Heart left ventricle (tissue), 16 donors: Measurements from ENCODE around the gene PROSER2. TPM values are rescaled to one million over a fixed set of nuclear protein-coding genes. Genes with fewer than 3 reads are reported as not detected.

Experiments used
- ATAC-seq, 4 donors: fragments of 200-7000 bp; cut with Tn5 transposase; one replicate each; pipeline ENCODE4 v1.9.1; 2020 to 2022; ENCODE audit warnings: moderate library complexity in 4 of 4, mild to moderate bottlenecking in 3 of 4, moderate number of reproducible peaks in 1 of 4
- DNase-seq, 5 donors: peaks; one replicate each; pipeline ENCODE4 v3.0.0-alpha.2; 2020
- H3K27ac ChIP-seq, 12 donors: fragments of 200-600 bp; sonication (generic) in 4 of 12; one replicate each; pipeline versions ENCODE4 v1.5.0 to v1.8.0; 2016 to 2022; ENCODE audit warnings: mild to moderate bottlenecking in 2 of 12
- H3K27me3 ChIP-seq, 9 donors: fragments of 200-600 bp; sonication (generic) in 2 of 9; one replicate each; pipeline versions ENCODE4 v1.5.1 to v1.8.0; 2016 to 2022; ENCODE audit warnings: mild to moderate bottlenecking in 3 of 9
- H3K36me3 ChIP-seq, 9 donors: fragments of 200-600 bp; sonication (generic) in 2 of 9; one replicate each; pipeline versions ENCODE4 v1.5.0 to v1.8.0; 2018 to 2022; ENCODE audit warnings: mild to moderate bottlenecking in 2 of 9
- H3K4me1 ChIP-seq, 12 donors: fragments of 200-600 bp; sonication (generic) in 4 of 12; one replicate each; pipeline versions ENCODE4 v1.5.0 to v1.8.0; 2016 to 2022; ENCODE audit warnings: mild to moderate bottlenecking in 3 of 12
- H3K4me3 ChIP-seq, 12 donors: fragments of 200-600 bp; sonication (generic) in 4 of 12; one replicate each; pipeline versions ENCODE4 v1.5.0 to v1.8.0; 2017 to 2022; ENCODE audit warnings: mild to moderate bottlenecking in 9 of 12, moderate library complexity in 4 of 12
- H3K9me3 ChIP-seq, 12 donors: fragments of 200-600 bp; sonication (generic) in 4 of 12; one replicate each; pipeline versions ENCODE4 v1.5.0 to v1.8.0; 2016 to 2022; ENCODE audit warnings: mild to moderate bottlenecking in 1 of 12
- POLR2A ChIP-seq, 2 donors: fragments of 450-650 bp; IDR thresholded peaks; one replicate each; pipeline ENCODE4 v1.6.1; 2017; ENCODE audit warnings: antibody characterized with exemption in 2 of 2, mild to moderate bottlenecking in 2 of 2, moderate library complexity in 2 of 2
- WGBS, 4 donors: extraction: QIAGEN DNeasy Blood & Tissue Kit in 2 of 4; methylation state at CpG; one replicate each; pipeline versions ENCODE4 v1.1.5 to v1.1.7; 2013 to 2018; 5-methylcytosine and 5-hydroxymethylcytosine counted together
- intact Hi-C, 10 donors: fragments of 100-400 bp; cut with DNase I; formaldehyde crosslinking; loops; one replicate each; pipeline versions ENCODE4 v1.11.1 to v1.14.2; 2022
- polyA plus RNA-seq, 2 donors: library from polyadenylated mRNA; stranded (reverse); fragments of 200-250 nt; gene quantifications; one replicate each; pipeline ENCODE4 v1.2.3, GENCODE V29; 2013
- total RNA-seq, 9 donors: library from RNA; depleted of rRNA in 2 of 9; stranded (reverse); fragments of >200 nt in 2 of 9; fragmentation: NEBNext Ultra II Directional in 3 of 9; extraction: Animal tissue kit (Norgen Biotek cat#: 25700) in 3 of 9; gene quantifications; one replicate each; pipeline versions ENCODE4 v1.1.0 to v1.2.4, GENCODE V29; 2016 to 2023
- TF ChIP-seq, protein P1 (sequence below), 12 donors: fragments of 200-600 bp; sonication (generic) in 4 of 12; IDR thresholded peaks; one replicate each; pipeline versions ENCODE4 v1.5.0 to v1.8.0; 2018 to 2022; ENCODE audit warnings: antibody characterized with exemption in 12 of 12, mild to moderate bottlenecking in 5 of 12
- donor health status: ischemic (EF 13 %, LVEDD 7.1; RV severe dilation, severe dysfunction).
- donor health status: healthy with polysubstance abuse.
- donor health status: DM: no; HTN: yes; CAD: no.
- donor health status: DM: no; HTN: no; CAD: no.
- donor health status: ischemic (EF 25% LVEDD 6.9; RV normal size, moderate dysfunction).
- donor health status: ischemic (EF 25% LVEDD 5.7; RV mildly dilated, moderate dysfunction).
- donor health status: healthy.
- donor health status: DM: yes; HTN: yes; CAD: no.
- donor health status: ischemic (EF 35%, LVEDD 5.7; RV mildly dilated, moderate dysfunction).
- donor health status: nonischemic (EF 11% LVEDD 7.7; RV severe dilation, severe dysfunction).
- donor health status: DM: yes; HTN: yes; CAD: no.
- donor health status: PGD.
- donor health status: ischemic (EF 29% LVEDD 5.4; RV normal size, mild dysfunction).
- donor health status: nonischemic (EF 23%, LVEDD 6.1; RV moderate dilation, normal function).

PROSER2 gene
- total and polyA plus RNA-seq, 11 donors, result 0.38 to 3.3 (median 0.83) TPM

DNA sequence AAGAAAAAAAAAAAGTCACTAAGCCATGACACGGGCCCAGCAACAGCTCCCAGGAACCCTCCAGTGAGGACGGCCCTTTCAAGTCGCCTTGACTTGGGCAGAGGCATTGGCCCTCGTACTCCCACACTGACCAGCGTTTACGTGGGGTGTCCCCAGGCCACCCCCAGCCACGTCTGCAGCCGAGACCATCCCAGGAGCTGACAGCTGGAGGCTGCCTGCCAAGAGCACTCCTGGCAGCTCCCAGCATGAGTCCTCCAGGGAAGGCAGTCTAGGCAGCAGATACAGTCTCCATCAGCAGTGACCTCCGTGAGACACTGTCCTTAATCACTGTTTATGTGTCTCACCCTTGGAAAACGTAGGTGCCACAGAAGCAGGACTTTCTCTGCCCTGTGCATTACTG, 86.5 kb downstream of the PROSER2 start:
- 35 to 46% (median 42%) methylated on average over 9 to 10 of the region's 10 CpGs for WGBS, 4 donors
- Histone ChIP-seq H3K4me3 (no peak overlapping the region), H3K9me3 (no peaks in the 10 kb centered on the region), H3K4me1 (no peaks in the 10 kb centered on the region), H3K36me3 (no peaks in the 10 kb centered on the region), H3K27ac (no peak overlapping the region), H3K27me3 (no peaks in the 10 kb centered on the region)
- ATAC-seq (peak in 2 of 4 donors; percentile 54 to 64), DNase-seq (peak in 1 of 5 donors; percentile 67)
- intact Hi-C loops, result no loop called here
- no peak for TF ChIP-seq POLR2A (IDR thresholded peaks at IDR 0.05)
- TF ChIP-seq, protein P1, sequence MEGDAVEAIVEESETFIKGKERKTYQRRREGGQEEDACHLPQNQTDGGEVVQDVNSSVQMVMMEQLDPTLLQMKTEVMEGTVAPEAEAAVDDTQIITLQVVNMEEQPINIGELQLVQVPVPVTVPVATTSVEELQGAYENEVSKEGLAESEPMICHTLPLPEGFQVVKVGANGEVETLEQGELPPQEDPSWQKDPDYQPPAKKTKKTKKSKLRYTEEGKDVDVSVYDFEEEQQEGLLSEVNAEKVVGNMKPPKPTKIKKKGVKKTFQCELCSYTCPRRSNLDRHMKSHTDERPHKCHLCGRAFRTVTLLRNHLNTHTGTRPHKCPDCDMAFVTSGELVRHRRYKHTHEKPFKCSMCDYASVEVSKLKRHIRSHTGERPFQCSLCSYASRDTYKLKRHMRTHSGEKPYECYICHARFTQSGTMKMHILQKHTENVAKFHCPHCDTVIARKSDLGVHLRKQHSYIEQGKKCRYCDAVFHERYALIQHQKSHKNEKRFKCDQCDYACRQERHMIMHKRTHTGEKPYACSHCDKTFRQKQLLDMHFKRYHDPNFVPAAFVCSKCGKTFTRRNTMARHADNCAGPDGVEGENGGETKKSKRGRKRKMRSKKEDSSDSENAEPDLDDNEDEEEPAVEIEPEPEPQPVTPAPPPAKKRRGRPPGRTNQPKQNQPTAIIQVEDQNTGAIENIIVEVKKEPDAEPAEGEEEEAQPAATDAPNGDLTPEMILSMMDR (IDR thresholded peaks at IDR 0.05), result no peak

- Histone ChIP-seq H3K4me1 (no peaks in the 10 kb centered on the region), H3K27ac (no peak overlapping the region), H3K4me3 (no peak overlapping the region), H3K27me3 (no peaks in the 10 kb centered on the region), H3K9me3 (no peaks in the 10 kb centered on the region), H3K36me3 (no peaks in the 10 kb centered on the region)
- ATAC-seq, result no peak
- no peak for TF ChIP-seq POLR2A (IDR thresholded peaks at IDR 0.05)
- TF ChIP-seq, protein P1 (IDR thresholded peaks at IDR 0.05), result no peak
- intact Hi-C loops, result no loop called here
- 86 to 90% (median 88%) methylated on average over 8 to 10 of the region's 10 CpGs for WGBS, 4 donors
- no peak for DNase-seq
Observed at GRCh38 chr10:11910102-11910501, 86.9 kb downstream of the PROSER2 start.

DNA sequence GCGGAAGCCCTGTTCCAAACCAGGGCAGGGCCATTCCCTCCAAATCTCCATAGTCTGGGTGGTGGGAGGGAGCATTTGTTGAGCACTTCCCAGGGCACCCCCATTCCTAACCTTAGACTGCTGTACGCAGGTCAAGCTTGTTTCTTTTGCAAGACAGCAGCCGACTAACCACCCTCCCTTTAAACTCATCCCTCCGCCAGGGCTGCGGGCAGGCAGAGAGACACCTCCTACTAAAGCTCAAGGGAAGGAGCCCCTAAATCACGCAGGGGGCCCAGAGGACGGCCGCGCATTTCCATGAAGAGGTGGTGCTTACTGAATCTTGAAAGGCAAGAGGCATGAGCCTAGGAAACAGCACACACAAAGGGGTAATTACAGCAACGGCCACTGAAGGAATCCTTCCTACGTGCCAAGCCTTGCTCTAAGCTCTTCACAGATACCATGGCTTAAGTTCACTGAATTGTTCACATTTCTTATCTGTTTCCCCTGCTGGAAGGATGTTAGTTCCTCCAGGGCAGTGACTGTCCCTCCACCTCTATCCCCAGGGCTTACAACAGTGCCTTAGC, 90.0 kb downstream of the PROSER2 start:
- H3K4me1 ChIP-seq, result no peaks in the 10 kb centered on the region
- H3K9me3 ChIP-seq, result no peaks in the 10 kb centered on the region
- intact Hi-C loops, result no loop called here
- no peak overlapping the region for H3K27ac ChIP-seq
- WGBS, 4 donors, result 56 to 61% (median 57%) methylated on average over 11 of the region's 11 CpGs
- TF ChIP-seq, protein P1 (IDR thresholded peaks at IDR 0.05), result no peak
- no peak for TF ChIP-seq POLR2A (IDR thresholded peaks at IDR 0.05)
- DNase-seq (no peak), ATAC-seq (no peak)
- no peaks in the 10 kb centered on the region for H3K36me3 ChIP-seq
- H3K27me3 ChIP-seq, result no peaks in the 10 kb centered on the region
- no peak overlapping the region for H3K4me3 ChIP-seq

GRCh38 chr10:11918384-11918783, 95.2 kb downstream of the PROSER2 start:
- ATAC-seq (no peak), DNase-seq (no peak)
- intact Hi-C loops, result no loop called here
- H3K9me3 ChIP-seq, result no peaks in the 10 kb centered on the region
- H3K4me3 ChIP-seq, result no peak overlapping the region
- H3K36me3 ChIP-seq, result peaks cover 0 to 45% (median 39%) of the 10 kb centered on the region in 9 donors
- H3K27me3 ChIP-seq, result no peaks in the 10 kb centered on the region
- H3K4me1 ChIP-seq, result no peaks in the 10 kb centered on the region
- no peak overlapping the region for H3K27ac ChIP-seq
- WGBS, 4 donors, result 77 to 86% (median 81%) methylated on average over 8 of the region's 8 CpGs
- TF ChIP-seq, protein P1 (IDR thresholded peaks at IDR 0.05), result no peak
- TF ChIP-seq POLR2A (IDR thresholded peaks at IDR 0.05), result no peak
